Body of pancreas (tissue), 4 donors: ENCODE results near the gene LHFPL6. TPM values are rescaled to one million over a fixed set of nuclear protein-coding genes. Genes with fewer than 3 reads are reported as not detected.

Experiments used
- ATAC-seq: fragments of 150-250 bp; one replicate; pipeline ENCODE4 v1.9.1; 2016
- DNase-seq, 4 donors: peaks; one replicate each; pipeline ENCODE4 v3.0.0-alpha.2; 2019
- H3K27ac ChIP-seq, 4 donors: fragments of 200-600 bp; sonication (generic); 1 replicate in 3 of 4; 2 replicates in 1 of 4; pipeline versions ENCODE4 v1.5.1 to v1.6.1; 2016 to 2019; ENCODE audit warnings: mild to moderate bottlenecking in 1 of 4, mixed read lengths in 1 of 4, moderate library complexity in 1 of 4
- H3K27me3 ChIP-seq, 2 donors: fragments of 200-600 bp; sonication (generic); one replicate each; pipeline ENCODE4 v1.6.0; 2016; ENCODE audit warnings: mild to moderate bottlenecking in 1 of 2
- H3K36me3 ChIP-seq, 2 donors: fragments of 200-600 bp; sonication (generic); replicated peaks in 1 of 2; 2 replicates each; pipeline ENCODE4 v1.5.1; 2016; ENCODE audit warnings: low read depth in 2 of 2; ENCODE audit not compliant: insufficient read depth in 1 of 2
- H3K4me1 ChIP-seq: fragments of 200-600 bp; sonication (generic); one replicate; pipeline ENCODE4 v1.6.0; 2016
- H3K4me3 ChIP-seq, 2 donors: fragments of 200-600 bp; sonication (generic); 1 replicate in 1 of 2; 2 replicates in 1 of 2; pipeline ENCODE4 v1.5.1; 2016 to 2019
- H3K9me3 ChIP-seq, 3 donors: fragments of 200-600 bp; sonication (generic); 1 replicate in 2 of 3; 2 replicates in 1 of 3; pipeline ENCODE4 v1.5.1; 2016
- POLR2A ChIP-seq, 3 donors: fragments of 450-650 bp; IDR thresholded peaks; one replicate each; pipeline ENCODE4 v1.6.1; 2016; ENCODE audit warnings: antibody characterized with exemption in 3 of 3, mild to moderate bottlenecking in 2 of 3
- WGBS, 2 donors: methylation state at CpG; one replicate each; pipeline ENCODE4 v1.1.5; 2017; 5-methylcytosine and 5-hydroxymethylcytosine counted together
- intact Hi-C: fragments of 100-400 bp; cut with DNase I; formaldehyde crosslinking; loops from one replicate; pipeline ENCODE4 v1.15.1; 2023
- total RNA-seq, 2 donors: library from RNA; depleted of rRNA; stranded (reverse); fragments of >200 nt; gene quantifications; one replicate each; pipeline ENCODE4 v1.1.0, GENCODE V29; 2016
- TF ChIP-seq, protein P1 (sequence below), 7 experiments: fragments of 450-650 bp in 4 of 7; fragments of 200-600 bp in 3 of 7; sonication (generic) in 3 of 7; IDR thresholded peaks; one replicate each; pipeline ENCODE4 v1.5.1; 2016 to 2019; ENCODE audit warnings: antibody characterized with exemption in 7 of 7

Gene LHFPL6
- total RNA-seq, 2 donors from 2014 or later = 18.4 to 30.7 TPM

DNA sequence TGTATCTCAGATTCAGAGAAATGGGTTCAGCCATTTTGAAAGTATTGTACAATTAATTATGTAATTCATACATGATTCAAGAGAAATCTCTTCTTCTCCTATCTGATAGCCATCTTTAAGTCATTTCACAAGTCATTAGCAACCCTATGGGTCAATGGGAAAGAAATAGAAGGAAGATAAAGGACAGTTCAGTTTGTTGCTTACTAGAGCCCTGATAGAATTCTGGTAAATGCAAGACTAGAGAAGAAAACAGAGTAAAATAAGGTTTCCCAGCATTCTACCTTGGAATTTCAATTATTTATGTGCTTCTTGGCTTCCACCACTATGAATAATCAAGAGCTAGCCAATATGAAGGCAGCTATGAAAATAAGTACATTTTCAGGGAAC, 117.7 kb downstream of the LHFPL6 start:
- H3K36me3 ChIP-seq = no peaks in the 10 kb centered on the region
- no peaks in the 10 kb centered on the region for H3K27me3 ChIP-seq
- DNase-seq = no peak
- ATAC-seq = no peak
- H3K9me3 ChIP-seq = no peaks in the 10 kb centered on the region
- no peak for TF ChIP-seq POLR2A (IDR thresholded peaks at IDR 0.05)
- TF ChIP-seq, protein P1, sequence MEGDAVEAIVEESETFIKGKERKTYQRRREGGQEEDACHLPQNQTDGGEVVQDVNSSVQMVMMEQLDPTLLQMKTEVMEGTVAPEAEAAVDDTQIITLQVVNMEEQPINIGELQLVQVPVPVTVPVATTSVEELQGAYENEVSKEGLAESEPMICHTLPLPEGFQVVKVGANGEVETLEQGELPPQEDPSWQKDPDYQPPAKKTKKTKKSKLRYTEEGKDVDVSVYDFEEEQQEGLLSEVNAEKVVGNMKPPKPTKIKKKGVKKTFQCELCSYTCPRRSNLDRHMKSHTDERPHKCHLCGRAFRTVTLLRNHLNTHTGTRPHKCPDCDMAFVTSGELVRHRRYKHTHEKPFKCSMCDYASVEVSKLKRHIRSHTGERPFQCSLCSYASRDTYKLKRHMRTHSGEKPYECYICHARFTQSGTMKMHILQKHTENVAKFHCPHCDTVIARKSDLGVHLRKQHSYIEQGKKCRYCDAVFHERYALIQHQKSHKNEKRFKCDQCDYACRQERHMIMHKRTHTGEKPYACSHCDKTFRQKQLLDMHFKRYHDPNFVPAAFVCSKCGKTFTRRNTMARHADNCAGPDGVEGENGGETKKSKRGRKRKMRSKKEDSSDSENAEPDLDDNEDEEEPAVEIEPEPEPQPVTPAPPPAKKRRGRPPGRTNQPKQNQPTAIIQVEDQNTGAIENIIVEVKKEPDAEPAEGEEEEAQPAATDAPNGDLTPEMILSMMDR (IDR thresholded peaks at IDR 0.05) = no peak
- no peak overlapping the region for H3K27ac ChIP-seq
- intact Hi-C loops = no loop called here
- no peak overlapping the region for H3K4me3 ChIP-seq
- H3K4me1 ChIP-seq = no peaks in the 10 kb centered on the region

DNA sequence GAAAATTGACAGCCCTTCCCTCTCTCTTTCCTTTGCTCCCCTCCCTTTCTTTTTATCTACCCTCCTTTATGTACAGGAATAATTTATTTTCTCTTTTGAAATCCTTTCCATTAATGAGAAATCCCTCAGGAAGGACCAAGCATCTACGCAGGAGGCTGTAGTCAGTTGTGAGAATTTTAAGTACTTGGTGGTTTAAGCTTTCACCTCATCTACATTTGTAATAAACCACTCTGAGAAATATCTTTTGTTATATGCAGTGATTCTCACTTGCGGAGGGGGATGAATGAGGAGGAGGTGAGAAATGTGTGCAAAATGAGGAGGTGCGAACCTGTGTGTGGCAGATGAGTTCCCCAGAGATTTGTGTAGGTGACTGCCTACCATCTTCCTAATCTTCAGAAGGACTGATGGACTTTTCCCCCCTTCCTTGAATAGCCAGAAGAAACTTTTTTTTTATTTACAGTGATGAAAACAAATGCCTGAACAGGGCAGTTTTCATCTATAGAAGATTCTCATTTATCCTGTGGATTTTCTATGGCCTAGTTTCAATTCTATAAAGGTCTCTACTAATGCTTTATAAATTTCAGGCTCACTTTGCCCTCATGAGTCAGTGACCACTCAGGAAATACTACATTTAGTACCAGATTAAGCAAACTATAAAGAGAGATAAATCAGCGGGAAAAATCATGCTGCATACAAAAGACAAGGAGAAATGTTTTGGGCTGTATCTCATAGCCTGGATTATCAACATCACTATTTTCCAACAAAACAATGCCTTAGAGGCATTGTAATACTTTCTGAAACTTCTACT, 118.3 kb downstream of the LHFPL6 start:
- no peak for TF ChIP-seq POLR2A (IDR thresholded peaks at IDR 0.05)
- TF ChIP-seq, protein P1 (IDR thresholded peaks at IDR 0.05) = no peak
- Histone ChIP-seq H3K9me3 (no peaks in the 10 kb centered on the region), H3K4me1 (no peaks in the 10 kb centered on the region), H3K36me3 (no peaks in the 10 kb centered on the region), H3K27me3 (no peaks in the 10 kb centered on the region), H3K27ac (no peak overlapping the region), H3K4me3 (no peak overlapping the region)
- intact Hi-C loops = no loop called here
- ATAC-seq (no peak), DNase-seq (no peak)
- WGBS, 2 donors = 84 to 85% methylated on average over 4 of the region's 4 CpGs

DNA sequence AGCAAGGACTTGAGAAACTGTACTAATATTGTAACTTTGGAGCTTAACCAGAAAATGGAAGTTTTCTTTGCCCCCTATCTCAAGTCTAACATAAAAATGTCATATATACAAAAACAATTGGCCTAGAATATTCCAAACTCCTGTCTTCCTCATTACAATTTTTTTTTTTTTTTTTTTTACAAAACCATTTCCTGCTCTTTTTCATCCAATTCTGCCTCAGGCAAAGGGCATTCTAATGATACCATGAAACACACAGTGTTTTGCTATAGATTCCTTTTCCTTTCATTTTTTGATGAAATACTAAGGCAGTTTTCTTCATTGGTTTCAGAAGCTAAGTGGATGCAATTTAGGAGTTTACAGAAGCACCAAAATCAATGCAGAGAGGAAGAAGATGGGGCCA, 119.7 kb downstream of the LHFPL6 start:
- Histone ChIP-seq H3K36me3 (no peaks in the 10 kb centered on the region), H3K27me3 (no peaks in the 10 kb centered on the region), H3K9me3 (no peaks in the 10 kb centered on the region), H3K27ac (no peak overlapping the region), H3K4me1 (no peaks in the 10 kb centered on the region), H3K4me3 (no peak overlapping the region)
- intact Hi-C loops = no loop called here
- no peak for TF ChIP-seq POLR2A (IDR thresholded peaks at IDR 0.05)
- TF ChIP-seq, protein P1 (IDR thresholded peaks at IDR 0.05) = no peak
- DNase-seq (no peak), ATAC-seq (no peak)

DNA sequence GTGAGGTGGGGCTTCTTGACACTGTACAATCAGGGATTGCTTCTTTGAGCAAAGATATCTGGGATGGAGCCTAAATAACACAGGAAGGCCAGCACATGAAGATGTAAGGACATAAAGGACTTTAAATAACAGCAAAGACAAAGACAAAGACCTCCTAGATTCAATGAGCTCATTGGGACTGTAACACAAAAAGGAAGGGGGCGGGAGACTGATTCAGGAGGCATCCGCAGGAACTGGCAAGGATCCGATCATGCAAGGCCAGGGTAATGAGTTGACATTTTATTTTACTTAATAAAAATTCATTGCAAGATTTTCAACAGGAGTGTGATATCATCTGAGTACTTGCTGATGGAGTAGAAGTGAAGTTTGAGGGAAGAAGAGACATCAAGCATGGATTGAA, 121.5 kb downstream of the LHFPL6 start:
- ATAC-seq (no peak), DNase-seq (no peak)
- no peaks in the 10 kb centered on the region for H3K36me3 ChIP-seq
- no peak overlapping the region for H3K27ac ChIP-seq
- no peaks in the 10 kb centered on the region for H3K4me1 ChIP-seq
- no peak overlapping the region for H3K4me3 ChIP-seq
- 70 to 80% methylated on average over 3 of the region's 3 CpGs for WGBS, 2 donors
- intact Hi-C loops = no loop called here
- no peaks in the 10 kb centered on the region for H3K27me3 ChIP-seq
- no peak for TF ChIP-seq POLR2A (IDR thresholded peaks at IDR 0.05)
- TF ChIP-seq, protein P1 (IDR thresholded peaks at IDR 0.05) = no peak
- H3K9me3 ChIP-seq = no peaks in the 10 kb centered on the region

DNA sequence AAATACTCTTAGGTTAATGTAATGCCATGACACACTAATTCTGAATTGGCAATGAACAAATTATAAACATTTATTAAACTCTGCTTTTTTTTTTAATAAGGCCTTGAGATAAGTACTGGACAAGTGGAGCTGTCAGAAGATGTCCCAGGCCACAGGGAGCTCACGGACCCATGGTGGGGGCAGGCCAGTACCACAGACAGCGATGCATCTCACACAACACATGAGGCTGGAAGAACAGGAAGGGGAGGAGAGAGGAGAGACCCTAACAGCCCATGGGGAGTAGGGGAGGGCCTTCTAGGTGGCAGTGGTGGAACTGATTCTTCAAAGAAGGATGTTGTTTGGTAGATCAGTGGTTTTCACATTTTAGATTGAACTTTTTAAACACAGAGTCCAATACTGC, 128.4 kb downstream of the LHFPL6 start:
- ATAC-seq = no peak
- Histone ChIP-seq H3K9me3 (no peaks in the 10 kb centered on the region), H3K27ac (no peak overlapping the region), H3K4me1 (no peaks in the 10 kb centered on the region), H3K27me3 (no peaks in the 10 kb centered on the region), H3K4me3 (no peak overlapping the region), H3K36me3 (no peaks in the 10 kb centered on the region)
- no peak for DNase-seq
- TF ChIP-seq, protein P1 (IDR thresholded peaks at IDR 0.05) = no peak
- no peak for TF ChIP-seq POLR2A (IDR thresholded peaks at IDR 0.05)
- 73 to 88% methylated on average over 2 of the region's 2 CpGs for WGBS, 2 donors
- intact Hi-C loops = no loop called here
